Caki2 (cell line): ENCODE measurements around the gene BUB3. TPM values are rescaled to one million over a fixed set of nuclear protein-coding genes. Genes with fewer than 3 reads are reported as not detected.

ENCODE experiments used
- DNase-seq: peaks from one replicate; pipeline ENCODE4 v3.0.0-alpha.2; 2015; ENCODE audit warnings: low read depth
- in situ Hi-C: cut with HindIII; loops from 2 replicates; pipeline ENCODE4 v1.10.0; 2016; ENCODE audit warnings: low sequenced_read_pairs, low pct_unique_long_range_greater_than_20kb, mixed read lengths
- total RNA-seq: library from RNA; depleted of rRNA; stranded (reverse); fragments of >200 nt; shearing (Covaris generic); gene quantifications from 2 replicates; pipeline ENCODE4 v1.2.3, GENCODE V29; 2014; ENCODE audit warnings: low replicate concordance

BUB3 gene
- total RNA-seq, 1 experiment from 2014 or later = 181 TPM

GRCh38 chr10:123139521-123140163 lies 14.6 kb upstream of the BUB3 start:
- DNase-seq = no peak
- in situ Hi-C loops = no loop called here

GRCh38 chr10:123140164-123140982 lies 13.8 kb upstream of the BUB3 start:
- in situ Hi-C loops = no loop called here

GRCh38 chr10:123140983-123141390 lies 13.2 kb upstream of the BUB3 start:
- no peak for DNase-seq
- in situ Hi-C loops = no loop called here

More at GRCh38 chr10:123140164-123140982, 13.8 kb upstream of the BUB3 start:
- DNase-seq = no peak

GRCh38 chr10:123141791-123142700 lies 12.2 kb upstream of the BUB3 start:
- DNase-seq = no peak
- in situ Hi-C loops = no loop called here

- in situ Hi-C loops = no loop called here
- DNase-seq = no peak
These were observed 11.5 kb upstream of the BUB3 start for GRCh38 chr10:123142701-123143161.

GRCh38 chr10:123143162-123143824 lies 10.9 kb upstream of the BUB3 start:
- no peak for DNase-seq
- in situ Hi-C loops = no loop called here

GRCh38 chr10:123143825-123144168 lies 10.4 kb upstream of the BUB3 start:
- in situ Hi-C loops = no loop called here
- no peak for DNase-seq

GRCh38 chr10:123144697-123145541 lies 9.3 kb upstream of the BUB3 start:
- DNase-seq = no peak
- in situ Hi-C loops = no loop called here

GRCh38 chr10:123145542-123146012 lies 8.6 kb upstream of the BUB3 start:
- in situ Hi-C loops = no loop called here

GRCh38 chr10:123146013-123146893 lies 7.9 kb upstream of the BUB3 start:
- DNase-seq = no peak
- in situ Hi-C loops = no loop called here

More at GRCh38 chr10:123145542-123146012, 8.6 kb upstream of the BUB3 start:
- no peak for DNase-seq

GRCh38 chr10:123146894-123147634 lies 7.1 kb upstream of the BUB3 start:
- no peak for DNase-seq
- in situ Hi-C loops = no loop called here

GRCh38 chr10:123147635-123148413 lies 6.4 kb upstream of the BUB3 start, which contains the start of gene HMX2:
HMX2 (plus strand) TSS chr10:123148136; CDS start chr10:123148379, 243 bp downstream.
- no peak for DNase-seq
- in situ Hi-C loops = no loop called here

GRCh38 chr10:123148414-123149161 lies 5.6 kb upstream of the BUB3 start:
- in situ Hi-C loops = no loop called here
- no peak for DNase-seq

GRCh38 chr10:123149162-123149567 lies 5.0 kb upstream of the BUB3 start:
- DNase-seq = no peak
- in situ Hi-C loops = no loop called here
